Measurements from ENCODE around the gene ANKRD35. TPM values are rescaled to one million over a fixed set of nuclear protein-coding genes. Genes with fewer than 3 reads are reported as not detected.

The ANKRD35 gene
- total and polyA plus RNA-seq, 2 of the 8 experiments (the other 6 are each of a cell fraction or from before 2014, with no cell fraction given): 1.6 to 3.0 TPM

GRCh38 chr1:145878724-145879123 is 6.9 kb downstream of the ANKRD35 start (continued):
- TF ChIP-seq GTF2F1 (IDR thresholded peaks at IDR 0.05; ENCODE audit: borderline replicate concordance, low read depth, low read length): no peak
- TF ChIP-seq TAF7 (optimal IDR thresholded peaks at IDR 0.05; ENCODE audit: borderline replicate concordance, low read depth, low read length): no peak
- no peak for TF ChIP-seq CEBPB (IDR thresholded peaks at IDR 0.05; ENCODE audit: low read depth, low read length)

Data from H1 (cell line).